Measurements from ENCODE around the gene WASHC2C. TPM values are rescaled to one million over a fixed set of nuclear protein-coding genes. Genes with fewer than 3 reads are reported as not detected.
"Not testable (repeated sequence)": the region's sequence is repeated elsewhere in the genome, so short reads cannot be mapped to it uniquely, and the experiment has no call there.

Gene WASHC2C
- total RNA-seq, 1 experiment from 2014 or later = 21.9 TPM

DNA sequence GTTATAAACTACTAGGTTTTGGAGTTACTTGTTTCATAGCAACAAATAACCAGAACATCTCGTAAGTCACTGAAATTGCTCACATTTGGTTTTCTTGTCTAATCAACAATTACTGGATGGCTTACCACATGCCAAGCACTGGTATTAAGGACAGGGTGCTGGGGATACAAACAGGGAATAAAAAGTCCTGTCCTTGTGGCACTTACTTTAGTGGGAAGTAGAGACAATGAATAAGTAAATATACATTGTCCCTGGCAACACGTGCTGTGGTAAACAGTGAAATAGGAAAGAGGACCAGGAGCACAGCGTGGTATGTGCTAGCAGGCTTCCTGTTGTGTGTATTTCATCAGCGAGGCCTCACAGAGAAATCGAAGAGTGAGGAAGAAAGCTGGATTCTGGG, 15.8 kb upstream of the WASHC2C start:
- H3K79me2 ChIP-seq (ENCODE audit: insufficient read depth, low read length); intact Hi-C loops (cut with micrococcal nuclease); DNase-seq (ENCODE audit: low read depth, low spot score); H3K9me3 ChIP-seq (ENCODE audit: control insufficient read depth in 1 of 2, insufficient read depth in 1 of 2, low read depth in 1 of 2, low read length in 2 of 2); H3K27me3 ChIP-seq (ENCODE audit: insufficient read depth, low read length); H3K36me3 ChIP-seq (ENCODE audit: control insufficient read depth in 1 of 2, insufficient read depth in 2 of 2, low read length in 2 of 2); H2AFZ ChIP-seq (ENCODE audit: low read depth, low read length, poor library complexity, severe bottlenecking); H4K20me1 ChIP-seq (ENCODE audit: insufficient read depth); H3K27ac ChIP-seq (ENCODE audit: low read depth, low read length); H3K4me2 ChIP-seq (ENCODE audit: low read length); H3K9ac ChIP-seq (ENCODE audit: low read length); H3K9me2 ChIP-seq (ENCODE audit: insufficient read depth); CTCF ChIA-PET; BruUV-seq (replicated peaks); POLR2A ChIA-PET; ATAC-seq; H3K4me3 ChIP-seq (replicated peaks in 1 of 2; ENCODE audit: low read depth in 1 of 2, low read length in 2 of 2); RAD21 ChIA-PET (ENCODE audit: low non-redundant PET in 1 of 2, low total read pairs in 2 of 2, uncharacterized antibody in 2 of 2, unreplicated experiment in 2 of 2); H3K4me1 ChIP-seq (ENCODE audit: control insufficient read depth in 1 of 2, insufficient read depth in 2 of 2, low read length in 2 of 2): not testable (repeated sequence)

DNA sequence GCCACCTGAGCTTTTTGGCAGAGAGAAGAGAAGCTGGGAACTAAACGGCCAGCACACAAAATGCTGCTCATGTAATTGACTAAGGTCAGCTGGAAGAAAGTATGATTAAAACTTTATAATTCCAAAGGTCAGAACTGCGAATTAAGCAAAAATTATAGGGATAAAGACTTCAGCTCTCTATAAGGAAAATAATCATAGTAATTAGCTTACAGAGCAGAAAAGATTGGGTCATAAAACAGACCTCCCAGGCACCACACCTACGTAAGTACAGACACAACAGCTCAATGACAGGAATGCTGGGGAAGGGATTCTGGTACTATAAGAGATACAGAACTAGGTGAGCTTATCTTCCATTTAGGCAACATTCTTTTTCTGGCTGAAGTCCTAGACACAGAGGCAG, 10.0 kb upstream of the WASHC2C start:
- H3K36me3 ChIP-seq (ENCODE audit: control insufficient read depth in 1 of 2, insufficient read depth in 2 of 2, low read length in 2 of 2); H3K9me3 ChIP-seq (ENCODE audit: control insufficient read depth in 1 of 2, insufficient read depth in 1 of 2, low read depth in 1 of 2, low read length in 2 of 2); H3K27me3 ChIP-seq (ENCODE audit: insufficient read depth, low read length); POLR2A ChIA-PET; H3K9ac ChIP-seq (ENCODE audit: low read length); CTCF ChIA-PET; BruUV-seq (replicated peaks); H3K4me3 ChIP-seq (replicated peaks in 1 of 2; ENCODE audit: low read depth in 1 of 2, low read length in 2 of 2); H3K27ac ChIP-seq (ENCODE audit: low read depth, low read length); H3K4me1 ChIP-seq (ENCODE audit: control insufficient read depth in 1 of 2, insufficient read depth in 2 of 2, low read length in 2 of 2); ATAC-seq; DNase-seq (ENCODE audit: low read depth, low spot score); RAD21 ChIA-PET (ENCODE audit: low non-redundant PET in 1 of 2, low total read pairs in 2 of 2, uncharacterized antibody in 2 of 2, unreplicated experiment in 2 of 2); H3K79me2 ChIP-seq (ENCODE audit: insufficient read depth, low read length); H3K4me2 ChIP-seq (ENCODE audit: low read length); H4K20me1 ChIP-seq (ENCODE audit: insufficient read depth); H3K9me2 ChIP-seq (ENCODE audit: insufficient read depth); intact Hi-C loops (cut with micrococcal nuclease); H2AFZ ChIP-seq (ENCODE audit: low read depth, low read length, poor library complexity, severe bottlenecking): not testable (repeated sequence)

DNA sequence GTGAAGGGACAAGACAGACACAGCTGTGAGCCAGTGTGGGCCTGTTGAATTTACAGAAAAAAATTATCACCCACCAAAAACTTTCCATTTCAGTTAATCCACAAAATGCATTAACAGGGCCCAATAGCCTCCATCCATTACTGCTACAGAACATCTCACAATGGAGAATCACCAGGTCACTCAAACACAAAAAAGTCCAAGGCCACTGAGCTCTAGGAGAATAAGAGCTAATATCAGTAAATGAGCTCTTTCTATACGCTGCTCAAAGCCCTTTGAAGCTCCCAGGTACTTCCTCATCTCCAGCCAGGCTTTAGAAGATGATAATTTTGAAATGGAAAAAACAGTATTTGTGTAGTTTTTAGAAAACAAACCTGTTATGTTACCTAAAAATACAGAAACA, 9.4 kb upstream of the WASHC2C start:
- H4K20me1 ChIP-seq (ENCODE audit: insufficient read depth); RAD21 ChIA-PET (ENCODE audit: low non-redundant PET in 1 of 2, low total read pairs in 2 of 2, uncharacterized antibody in 2 of 2, unreplicated experiment in 2 of 2); H3K9me3 ChIP-seq (ENCODE audit: control insufficient read depth in 1 of 2, insufficient read depth in 1 of 2, low read depth in 1 of 2, low read length in 2 of 2); H2AFZ ChIP-seq (ENCODE audit: low read depth, low read length, poor library complexity, severe bottlenecking); H3K9me2 ChIP-seq (ENCODE audit: insufficient read depth); H3K36me3 ChIP-seq (ENCODE audit: control insufficient read depth in 1 of 2, insufficient read depth in 2 of 2, low read length in 2 of 2); H3K27ac ChIP-seq (ENCODE audit: low read depth, low read length); intact Hi-C loops (cut with micrococcal nuclease); H3K4me1 ChIP-seq (ENCODE audit: control insufficient read depth in 1 of 2, insufficient read depth in 2 of 2, low read length in 2 of 2); ATAC-seq; H3K9ac ChIP-seq (ENCODE audit: low read length); POLR2A ChIA-PET; CTCF ChIA-PET; H3K4me3 ChIP-seq (replicated peaks in 1 of 2; ENCODE audit: low read depth in 1 of 2, low read length in 2 of 2); H3K79me2 ChIP-seq (ENCODE audit: insufficient read depth, low read length); DNase-seq (ENCODE audit: low read depth, low spot score); H3K27me3 ChIP-seq (ENCODE audit: insufficient read depth, low read length); BruUV-seq (replicated peaks); H3K4me2 ChIP-seq (ENCODE audit: low read length): not testable (repeated sequence)

DNA sequence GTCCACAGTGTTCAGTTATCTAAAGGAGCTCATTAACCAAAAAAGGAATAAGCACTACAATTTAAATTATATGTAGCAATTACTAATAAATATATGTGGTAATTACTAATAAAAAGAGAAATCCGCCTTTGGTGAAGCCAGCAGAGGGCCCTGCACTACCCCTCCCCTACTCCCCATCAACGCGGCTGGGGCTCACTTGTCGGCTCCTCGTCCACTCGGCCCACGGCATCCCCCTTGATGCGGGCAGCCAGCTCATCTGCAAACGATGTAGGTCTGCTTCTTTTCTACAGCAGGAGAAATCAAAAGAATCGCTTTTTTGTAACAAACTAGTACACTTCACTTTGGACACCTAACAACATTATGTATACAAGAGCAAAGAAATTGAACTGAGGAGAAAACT, 5.6 kb upstream of the WASHC2C start:
- H3K4me2 ChIP-seq (ENCODE audit: low read length); H3K9ac ChIP-seq (ENCODE audit: low read length); H4K20me1 ChIP-seq (ENCODE audit: insufficient read depth); CTCF ChIA-PET; H3K27me3 ChIP-seq (ENCODE audit: insufficient read depth, low read length); H2AFZ ChIP-seq (ENCODE audit: low read depth, low read length, poor library complexity, severe bottlenecking); H3K4me1 ChIP-seq (ENCODE audit: control insufficient read depth in 1 of 2, insufficient read depth in 2 of 2, low read length in 2 of 2); H3K9me3 ChIP-seq (ENCODE audit: control insufficient read depth in 1 of 2, insufficient read depth in 1 of 2, low read depth in 1 of 2, low read length in 2 of 2); H3K36me3 ChIP-seq (ENCODE audit: control insufficient read depth in 1 of 2, insufficient read depth in 2 of 2, low read length in 2 of 2); intact Hi-C loops (cut with micrococcal nuclease); H3K79me2 ChIP-seq (ENCODE audit: insufficient read depth, low read length); H3K4me3 ChIP-seq (replicated peaks in 1 of 2; ENCODE audit: low read depth in 1 of 2, low read length in 2 of 2); H3K9me2 ChIP-seq (ENCODE audit: insufficient read depth); RAD21 ChIA-PET (ENCODE audit: low non-redundant PET in 1 of 2, low total read pairs in 2 of 2, uncharacterized antibody in 2 of 2, unreplicated experiment in 2 of 2); H3K27ac ChIP-seq (ENCODE audit: low read depth, low read length); POLR2A ChIA-PET; BruUV-seq (replicated peaks); DNase-seq (ENCODE audit: low read depth, low spot score); ATAC-seq: not testable (repeated sequence)

DNA sequence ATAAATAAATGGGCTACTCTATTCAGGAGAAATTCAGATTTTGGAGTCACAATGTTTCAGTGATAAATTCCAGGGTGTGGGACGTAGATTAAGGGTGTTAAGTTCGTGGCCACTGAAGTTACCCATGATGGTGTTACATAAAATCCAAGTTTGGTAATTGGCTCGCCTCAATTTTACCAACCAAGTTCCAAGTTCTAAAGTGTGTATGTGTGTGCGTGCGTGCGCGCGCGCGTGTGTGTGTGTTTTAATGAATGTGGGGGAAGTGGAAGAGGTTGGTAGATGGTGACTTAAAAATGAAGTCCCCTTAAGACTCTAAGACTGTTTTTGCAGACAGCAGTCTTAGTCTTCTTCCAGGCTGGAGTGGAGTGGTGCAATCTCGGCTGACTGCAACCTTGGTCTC, 3.2 kb upstream of the WASHC2C start:
- DNase-seq (ENCODE audit: low read depth, low spot score); POLR2A ChIA-PET; BruUV-seq (replicated peaks); H3K27ac ChIP-seq (ENCODE audit: low read depth, low read length); H3K4me3 ChIP-seq (replicated peaks in 1 of 2; ENCODE audit: low read depth in 1 of 2, low read length in 2 of 2); H3K79me2 ChIP-seq (ENCODE audit: insufficient read depth, low read length); CTCF ChIA-PET; ATAC-seq; H3K9ac ChIP-seq (ENCODE audit: low read length); H3K9me3 ChIP-seq (ENCODE audit: control insufficient read depth in 1 of 2, insufficient read depth in 1 of 2, low read depth in 1 of 2, low read length in 2 of 2); RAD21 ChIA-PET (ENCODE audit: low non-redundant PET in 1 of 2, low total read pairs in 2 of 2, uncharacterized antibody in 2 of 2, unreplicated experiment in 2 of 2); H3K4me2 ChIP-seq (ENCODE audit: low read length); H3K9me2 ChIP-seq (ENCODE audit: insufficient read depth); H2AFZ ChIP-seq (ENCODE audit: low read depth, low read length, poor library complexity, severe bottlenecking); H3K36me3 ChIP-seq (ENCODE audit: control insufficient read depth in 1 of 2, insufficient read depth in 2 of 2, low read length in 2 of 2); H3K27me3 ChIP-seq (ENCODE audit: insufficient read depth, low read length); H3K4me1 ChIP-seq (ENCODE audit: control insufficient read depth in 1 of 2, insufficient read depth in 2 of 2, low read length in 2 of 2); intact Hi-C loops (cut with micrococcal nuclease); H4K20me1 ChIP-seq (ENCODE audit: insufficient read depth): not testable (repeated sequence)

Data from HCT116 (cell line).